ENCODE measurements around the gene CXCL17. TPM values are rescaled to one million over a fixed set of nuclear protein-coding genes. Genes with fewer than 3 reads are reported as not detected.

Gene CXCL17
- total and polyA plus RNA-seq, 10 donors, result 0.11 to 0.19 (median 0.12) TPM; not detected in 7

GRCh38 chr19:42394751-42395150 lies 48.0 kb downstream of the CXCL17 start:
- H3K4me3 ChIP-seq, result no peak overlapping the region
- no peaks in the 10 kb centered on the region for H3K9me3 ChIP-seq
- intact Hi-C loops (cut with DNase I; ENCODE audit: low total_unique reads), result loop anchor here (5.0 kb wide), 1 partner anchor 67 kb away; the partner anchor contains the start of gene MEGF8
- no peaks in the 10 kb centered on the region for H3K36me3 ChIP-seq
- WGBS, 5 donors, result 88 to 92% (median 91%) methylated on average over 8 of the region's 8 CpGs
- no peak overlapping the region for H3K27ac ChIP-seq
- H3K27me3 ChIP-seq (replicated peaks in 1 of 7), result peaks cover 0 to 21% (median 6%) of the 10 kb centered on the region in 7 donors
- no peak for TF ChIP-seq POLR2A (IDR thresholded peaks at IDR 0.05)
- no peak for TF ChIP-seq POLR2AphosphoS5 (IDR thresholded peaks at IDR 0.05)
- no peak for TF ChIP-seq CTCF (IDR thresholded peaks at IDR 0.05 in 8 of 11, conservative IDR thresholded peaks at IDR 0.05 in 3 of 11)
- H3K4me1 ChIP-seq, result peaks cover 7 to 35% (median 21%) of the 10 kb centered on the region in 6 donors
- no peak for DNase-seq

DNA sequence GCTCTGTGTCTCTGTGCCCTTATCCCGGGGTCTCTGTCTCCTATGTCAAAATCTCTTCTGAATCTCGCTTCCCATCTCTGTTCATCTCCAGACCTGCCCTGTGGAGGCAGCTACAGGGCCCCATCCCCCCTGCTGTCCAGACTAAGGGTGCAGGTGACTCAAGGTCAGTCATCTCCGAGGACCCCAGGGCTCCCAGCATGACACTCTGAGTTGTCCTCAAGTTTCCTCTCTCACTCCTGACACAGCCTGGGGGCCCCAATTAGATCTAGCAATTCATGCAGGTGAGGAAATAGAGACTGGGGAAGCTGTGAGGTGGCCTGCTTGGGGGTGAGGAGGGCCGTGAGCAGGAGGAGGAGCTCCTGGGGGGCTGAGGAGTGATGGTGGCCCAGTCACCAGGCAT lies 50.6 kb downstream of the CXCL17 start:
- no peaks in the 10 kb centered on the region for H3K36me3 ChIP-seq
- DNase-seq, result no peak
- H3K27me3 ChIP-seq (replicated peaks in 1 of 7), result peaks cover 0 to 47% (median 17%) of the 10 kb centered on the region in 7 donors
- 62 to 84% (median 73%) methylated on average over 4 of the region's 4 CpGs for WGBS, 5 donors
- H3K4me1 ChIP-seq, result peaks cover 0 to 19% (median 14%) of the 10 kb centered on the region in 6 donors
- TF ChIP-seq POLR2A (IDR thresholded peaks at IDR 0.05), result no peak
- no peak for TF ChIP-seq CTCF (IDR thresholded peaks at IDR 0.05 in 8 of 11, conservative IDR thresholded peaks at IDR 0.05 in 3 of 11)
- TF ChIP-seq POLR2AphosphoS5 (IDR thresholded peaks at IDR 0.05), result no peak
- H3K27ac ChIP-seq, result no peak overlapping the region
- no peaks in the 10 kb centered on the region for H3K9me3 ChIP-seq
- intact Hi-C loops (cut with DNase I; ENCODE audit: low total_unique reads), result no loop called here
- no peak overlapping the region for H3K4me3 ChIP-seq

- H3K4me1 ChIP-seq, result peaks cover 4 to 15% (median 12%) of the 10 kb centered on the region in 6 donors
- H3K27ac ChIP-seq, result no peak within 1 kb of the TSS
- peaks cover 0 to 64% (median 17%) of the 10 kb centered on the region in 7 donors for H3K27me3 ChIP-seq (replicated peaks in 1 of 7)
- no peak for DNase-seq
- no peak within 1 kb of the TSS for H3K4me3 ChIP-seq
- 54 to 72% (median 62%) methylated on average over 11 to 12 of the region's 12 CpGs for WGBS, 5 donors
- no peak for TF ChIP-seq POLR2AphosphoS5 (IDR thresholded peaks at IDR 0.05)
- TF ChIP-seq POLR2A (IDR thresholded peaks at IDR 0.05), result no peak
- TF ChIP-seq CTCF (IDR thresholded peaks at IDR 0.05 in 8 of 11, conservative IDR thresholded peaks at IDR 0.05 in 3 of 11), result no peak
- no peaks in the 10 kb centered on the region for H3K36me3 ChIP-seq
- H3K9me3 ChIP-seq, result no peaks in the 10 kb centered on the region
- intact Hi-C loops (cut with DNase I; ENCODE audit: low total_unique reads), result no loop called here
These were observed 52.8 kb downstream of the CXCL17 start, which contains the start of gene CNFN for GRCh38 chr19:42389899-42390298. TSS of gene CNFN (minus strand) at chr19:42390297. CDS start at chr19:42389037, 1,260 bp downstream.

DNA sequence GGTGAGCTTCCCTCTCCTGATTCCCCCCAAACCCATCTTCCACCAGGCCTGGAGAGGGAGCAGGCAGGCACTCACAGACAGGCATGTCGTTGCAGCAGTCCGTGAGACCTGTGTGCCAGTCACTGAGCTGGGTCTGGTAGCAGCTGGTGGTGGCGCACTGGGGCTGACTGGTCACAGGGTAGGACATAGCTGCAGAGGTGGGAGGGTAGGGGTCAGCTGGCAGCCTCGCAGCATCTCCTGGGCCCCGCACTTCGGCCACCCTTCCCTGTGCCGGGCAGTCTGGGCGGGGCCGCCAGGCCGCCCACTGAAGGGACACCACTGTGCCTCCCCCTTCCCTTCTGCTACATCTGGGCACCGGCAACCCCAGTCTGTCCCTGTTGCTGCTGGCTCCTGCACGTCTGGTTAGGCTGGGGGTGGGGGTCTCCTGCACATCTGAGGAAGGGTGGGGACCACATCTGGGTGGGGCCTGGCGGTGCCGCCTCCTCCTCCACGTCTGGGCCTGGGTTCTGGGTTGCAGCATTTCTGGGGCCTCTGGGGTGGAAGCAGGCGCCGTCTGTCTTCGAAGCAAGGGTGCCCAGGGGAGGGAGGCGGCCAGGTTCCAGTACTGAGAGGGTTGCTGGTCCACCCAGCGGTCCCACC lies 53.8 kb downstream of the CXCL17 start:
- DNase-seq, result no peak

More for the DNA sequence above, 53.8 kb downstream of the CXCL17 start:
- H3K4me3 ChIP-seq, result no peak overlapping the region
- no peak for TF ChIP-seq POLR2AphosphoS5 (IDR thresholded peaks at IDR 0.05)
- TF ChIP-seq POLR2A (IDR thresholded peaks at IDR 0.05), result no peak
- no peak for TF ChIP-seq CTCF (IDR thresholded peaks at IDR 0.05 in 8 of 11, conservative IDR thresholded peaks at IDR 0.05 in 3 of 11)
- no peaks in the 10 kb centered on the region for H3K9me3 ChIP-seq
- H3K27ac ChIP-seq, result no peak overlapping the region
- H3K27me3 ChIP-seq (replicated peaks in 1 of 7), result peaks cover 0 to 71% (median 17%) of the 10 kb centered on the region in 7 donors
- H3K36me3 ChIP-seq, result no peaks in the 10 kb centered on the region
- intact Hi-C loops (cut with DNase I; ENCODE audit: low total_unique reads), result no loop called here
- 76 to 80% (median 78%) methylated on average over 16 to 20 of the region's 20 CpGs for WGBS, 5 donors
- peaks cover 4 to 15% (median 12%) of the 10 kb centered on the region in 6 donors for H3K4me1 ChIP-seq
